Transverse colon (tissue), 4 donors: ENCODE measurements around the gene KCNG4. TPM values are rescaled to one million over a fixed set of nuclear protein-coding genes. Genes with fewer than 3 reads are reported as not detected.

Experiments
- DNase-seq: peaks from one replicate; pipeline ENCODE4 v3.0.0-alpha.2; 2019
- H3K27ac ChIP-seq, 4 donors: fragments of 200-600 bp; sonication (generic); 2 replicates each; pipeline ENCODE4 v1.5.1; 2016 to 2018; ENCODE audit warnings: inconsistent platforms in 4 of 4
- H3K27me3 ChIP-seq: fragments of 200-600 bp; sonication (generic); 2 replicates; pipeline ENCODE4 v1.5.1; 2017; ENCODE audit warnings: inconsistent platforms
- H3K36me3 ChIP-seq, 4 donors: fragments of 200-600 bp; sonication (generic); 2 replicates each; pipeline ENCODE4 v1.5.1; 2017 to 2019; ENCODE audit warnings: inconsistent platforms in 4 of 4
- H3K4me1 ChIP-seq, 4 donors: fragments of 200-600 bp; sonication (generic); 2 replicates each; pipeline ENCODE4 v1.5.1; 2017 to 2020; ENCODE audit warnings: inconsistent platforms in 4 of 4
- H3K4me3 ChIP-seq, 4 donors: fragments of 200-600 bp; sonication (generic); 1 replicate in 1 of 4; 2 replicates in 3 of 4; pipeline versions ENCODE4 v1.5.1 to v1.6.1; 2017 to 2019; ENCODE audit warnings: inconsistent platforms in 4 of 4
- H3K9me3 ChIP-seq, 2 donors: fragments of 200-600 bp; sonication (generic); 2 replicates each; pipeline ENCODE4 v1.5.1; 2017 to 2019; ENCODE audit warnings: inconsistent platforms in 2 of 2
- EP300 ChIP-seq: sonication (generic); formaldehyde crosslinking; IDR thresholded peaks from one replicate; pipeline ENCODE4 v1.6.1; 2017; ENCODE audit warnings: antibody characterized with exemption, low read depth
- POLR2A ChIP-seq: fragments of 450-650 bp; IDR thresholded peaks from one replicate; pipeline ENCODE4 v1.6.1; 2016; ENCODE audit warnings: antibody characterized with exemption, mild to moderate bottlenecking, moderate library complexity
- POLR2AphosphoS5 ChIP-seq, 3 donors: sonication (generic); formaldehyde crosslinking; IDR thresholded peaks; one replicate each; pipeline ENCODE4 v1.6.1; 2016; ENCODE audit warnings: antibody characterized with exemption in 3 of 3
- WGBS, 2 donors: methylation state at CpG; one replicate each; pipeline ENCODE4 v1.1.5; 2018; ENCODE audit warnings: low coverage in 1 of 2; 5-methylcytosine and 5-hydroxymethylcytosine counted together
- in situ Hi-C, 4 donors: fragments of 200-750 bp; cut with MboI; loops; one replicate each; pipeline versions ENCODE4 v1.15.0 to v1.15.1; 2017; ENCODE audit warnings: low sequenced_read_pairs in 3 of 4, low pct_ligation_motif_present in 1 of 4, low pct_unique_long_range_greater_than_20kb in 1 of 4
- intact Hi-C: fragments of 100-400 bp; cut with DNase I; formaldehyde crosslinking; loops from one replicate; pipeline ENCODE4 v1.15.1; 2023; ENCODE audit warnings: low total_unique reads
- total RNA-seq, 4 donors: library from RNA; depleted of rRNA; stranded (reverse); fragments of >200 nt; gene quantifications; one replicate each; pipeline ENCODE4 v1.1.0, GENCODE V29; 2016
- TF ChIP-seq, protein P1 (sequence below), 5 experiments: fragments of 200-600 bp in 3 of 5; fragments of 450-650 bp in 2 of 5; sonication (generic) in 3 of 5; IDR thresholded peaks; 1 replicate in 2 of 5; 2 replicates in 3 of 5; pipeline ENCODE4 v1.5.1; 2016 to 2017; ENCODE audit warnings: antibody characterized with exemption in 5 of 5, inconsistent platforms in 3 of 5, mild to moderate bottlenecking in 2 of 5, moderate library complexity in 1 of 5

The KCNG4 gene
- total RNA-seq, 4 donors from 2014 or later = not detected

GRCh38 chr16:84226026-84226425 lies 13.8 kb downstream of the KCNG4 start:
- in situ Hi-C loops = no loop called here
- Histone ChIP-seq H3K4me1 (peaks cover 0 to 11% (median 3%) of the 10 kb centered on the region in 4 donors), H3K27ac (no peak overlapping the region), H3K4me3 (no peak overlapping the region), H3K36me3 (no peaks in the 10 kb centered on the region), H3K9me3 (no peaks in the 10 kb centered on the region), H3K27me3 (no peaks in the 10 kb centered on the region)
- intact Hi-C loops = no loop called here
- TF ChIP-seq POLR2A = no peak
- TF ChIP-seq, protein P1, sequence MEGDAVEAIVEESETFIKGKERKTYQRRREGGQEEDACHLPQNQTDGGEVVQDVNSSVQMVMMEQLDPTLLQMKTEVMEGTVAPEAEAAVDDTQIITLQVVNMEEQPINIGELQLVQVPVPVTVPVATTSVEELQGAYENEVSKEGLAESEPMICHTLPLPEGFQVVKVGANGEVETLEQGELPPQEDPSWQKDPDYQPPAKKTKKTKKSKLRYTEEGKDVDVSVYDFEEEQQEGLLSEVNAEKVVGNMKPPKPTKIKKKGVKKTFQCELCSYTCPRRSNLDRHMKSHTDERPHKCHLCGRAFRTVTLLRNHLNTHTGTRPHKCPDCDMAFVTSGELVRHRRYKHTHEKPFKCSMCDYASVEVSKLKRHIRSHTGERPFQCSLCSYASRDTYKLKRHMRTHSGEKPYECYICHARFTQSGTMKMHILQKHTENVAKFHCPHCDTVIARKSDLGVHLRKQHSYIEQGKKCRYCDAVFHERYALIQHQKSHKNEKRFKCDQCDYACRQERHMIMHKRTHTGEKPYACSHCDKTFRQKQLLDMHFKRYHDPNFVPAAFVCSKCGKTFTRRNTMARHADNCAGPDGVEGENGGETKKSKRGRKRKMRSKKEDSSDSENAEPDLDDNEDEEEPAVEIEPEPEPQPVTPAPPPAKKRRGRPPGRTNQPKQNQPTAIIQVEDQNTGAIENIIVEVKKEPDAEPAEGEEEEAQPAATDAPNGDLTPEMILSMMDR (IDR thresholded peaks at IDR 0.05) = no peak
- TF ChIP-seq POLR2AphosphoS5 (IDR thresholded peaks at IDR 0.05) = no peak
- no peak for TF ChIP-seq EP300
- no peak for DNase-seq
- 74 to 90% methylated on average over 4 to 8 of the region's 8 CpGs for WGBS, 2 donors

DNA sequence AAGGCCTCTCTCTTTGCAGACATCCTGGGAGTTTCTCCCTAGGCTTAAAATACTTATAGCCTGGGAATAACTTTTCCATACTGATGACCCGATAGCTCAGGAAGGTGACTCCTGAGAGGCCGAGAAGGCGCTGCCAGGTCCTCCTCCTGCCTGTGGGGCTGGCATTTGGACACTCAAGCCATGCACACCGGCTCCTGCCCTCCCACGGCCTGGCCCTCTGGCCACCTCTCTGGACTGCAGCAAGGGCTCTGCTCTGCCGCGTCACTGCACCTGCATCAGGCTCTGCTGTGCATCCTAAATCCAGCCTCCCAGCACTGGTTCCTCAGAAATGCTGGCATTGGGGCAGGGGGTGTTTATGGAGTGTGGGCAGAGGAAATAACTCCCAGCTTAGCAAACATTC lies 14.2 kb downstream of the KCNG4 start:
- no peaks in the 10 kb centered on the region for H3K36me3 ChIP-seq
- DNase-seq = no peak
- H3K4me1 ChIP-seq = peaks cover 0 to 11% (median 3%) of the 10 kb centered on the region in 4 donors
- no peak overlapping the region for H3K27ac ChIP-seq
- H3K9me3 ChIP-seq = no peaks in the 10 kb centered on the region
- in situ Hi-C loops = no loop called here
- no peaks in the 10 kb centered on the region for H3K27me3 ChIP-seq
- 86% methylated on average over 7 of the region's 7 CpGs; no CpG with 5 or more reads in 1 of the 2 donors for WGBS, 2 donors
- intact Hi-C loops = no loop called here
- TF ChIP-seq POLR2AphosphoS5 (IDR thresholded peaks at IDR 0.05) = no peak
- no peak overlapping the region for H3K4me3 ChIP-seq

DNA sequence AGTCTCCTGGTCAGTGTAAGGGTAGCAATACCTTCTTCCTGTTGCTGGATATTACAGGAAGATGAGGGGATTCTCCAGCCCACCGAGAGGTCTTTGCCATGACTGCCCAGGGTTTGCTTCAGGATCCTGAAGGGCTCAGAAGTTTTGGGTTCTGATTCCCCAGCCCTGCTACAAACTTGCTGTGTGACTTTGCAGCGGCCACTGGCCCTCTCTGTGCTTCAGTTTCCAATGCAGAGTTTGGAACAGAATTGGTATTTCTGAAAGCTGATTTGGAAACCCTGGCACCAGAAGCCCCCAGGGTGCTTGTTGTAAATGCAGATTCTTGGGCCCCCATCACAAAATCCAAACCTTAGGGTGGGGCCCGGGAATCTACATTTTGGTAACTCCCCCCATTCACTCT lies 14.7 kb downstream of the KCNG4 start:
- TF ChIP-seq POLR2A = no peak
- Histone ChIP-seq H3K4me3 (no peak overlapping the region), H3K27me3 (no peaks in the 10 kb centered on the region), H3K36me3 (no peaks in the 10 kb centered on the region), H3K27ac (no peak overlapping the region), H3K9me3 (no peaks in the 10 kb centered on the region), H3K4me1 (peaks cover 0 to 11% (median 3%) of the 10 kb centered on the region in 4 donors)
- DNase-seq = no peak
- intact Hi-C loops = no loop called here
- WGBS, 2 donors = 85% methylated on average over 3 of the region's 3 CpGs; no CpG with 5 or more reads in 1 of the 2 donors
- in situ Hi-C loops = no loop called here

DNA sequence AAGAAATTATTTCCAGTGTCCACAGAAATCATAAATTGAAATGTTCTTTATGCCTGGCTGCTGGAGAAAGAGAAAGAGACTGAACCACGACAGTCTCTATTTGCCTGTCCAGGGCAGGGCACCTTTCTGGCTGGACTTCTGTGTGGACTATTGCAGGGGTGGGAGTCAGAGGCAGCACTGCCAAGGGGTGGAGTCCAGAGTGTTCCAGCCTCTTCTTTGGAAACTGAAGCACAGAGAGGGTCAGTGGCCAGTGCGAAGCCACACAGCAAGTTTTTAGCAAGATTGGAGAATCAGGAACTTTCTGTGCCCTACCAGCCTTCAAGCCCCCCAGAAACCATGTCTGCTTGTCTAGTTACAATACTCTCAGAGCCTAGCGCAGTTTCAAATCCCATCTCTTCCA lies 15.3 kb downstream of the KCNG4 start:
- in situ Hi-C loops (no loop called here), intact Hi-C loops (no loop called here)
- H3K9me3 ChIP-seq = no peaks in the 10 kb centered on the region
- DNase-seq = no peak
- TF ChIP-seq POLR2A (no peak), POLR2AphosphoS5 (IDR thresholded peaks at IDR 0.05) (no peak), EP300 (no peak)
- TF ChIP-seq, protein P1 (IDR thresholded peaks at IDR 0.05) = no peak
- H3K27ac ChIP-seq = no peak overlapping the region
- no peak overlapping the region for H3K4me3 ChIP-seq
- no peaks in the 10 kb centered on the region for H3K27me3 ChIP-seq
- H3K4me1 ChIP-seq = peaks cover 0 to 11% (median 3%) of the 10 kb centered on the region in 4 donors
- 83 to 88% methylated on average over 2 to 3 of the region's 3 CpGs for WGBS, 2 donors
- no peaks in the 10 kb centered on the region for H3K36me3 ChIP-seq

GRCh38 chr16:84223456-84223855 lies 16.4 kb downstream of the KCNG4 start:
- peaks cover 0 to 8% (median 3%) of the 10 kb centered on the region in 4 donors for H3K4me1 ChIP-seq
- in situ Hi-C loops = no loop called here
- no peaks in the 10 kb centered on the region for H3K36me3 ChIP-seq
- H3K9me3 ChIP-seq = no peaks in the 10 kb centered on the region
- no peaks in the 10 kb centered on the region for H3K27me3 ChIP-seq
- H3K4me3 ChIP-seq = no peak overlapping the region
- H3K27ac ChIP-seq = no peak overlapping the region
- no peak for DNase-seq
- WGBS, 2 donors = 80% methylated on average over 4 of the region's 4 CpGs; no CpG with 5 or more reads in 1 of the 2 donors
- TF ChIP-seq, protein P1 (IDR thresholded peaks at IDR 0.05) = no peak
- TF ChIP-seq POLR2A (no peak), EP300 (no peak), POLR2AphosphoS5 (IDR thresholded peaks at IDR 0.05) (no peak)
- intact Hi-C loops = no loop called here
